ENCODE data around the gene SOCS4.

The SOCS4 gene

DNA sequence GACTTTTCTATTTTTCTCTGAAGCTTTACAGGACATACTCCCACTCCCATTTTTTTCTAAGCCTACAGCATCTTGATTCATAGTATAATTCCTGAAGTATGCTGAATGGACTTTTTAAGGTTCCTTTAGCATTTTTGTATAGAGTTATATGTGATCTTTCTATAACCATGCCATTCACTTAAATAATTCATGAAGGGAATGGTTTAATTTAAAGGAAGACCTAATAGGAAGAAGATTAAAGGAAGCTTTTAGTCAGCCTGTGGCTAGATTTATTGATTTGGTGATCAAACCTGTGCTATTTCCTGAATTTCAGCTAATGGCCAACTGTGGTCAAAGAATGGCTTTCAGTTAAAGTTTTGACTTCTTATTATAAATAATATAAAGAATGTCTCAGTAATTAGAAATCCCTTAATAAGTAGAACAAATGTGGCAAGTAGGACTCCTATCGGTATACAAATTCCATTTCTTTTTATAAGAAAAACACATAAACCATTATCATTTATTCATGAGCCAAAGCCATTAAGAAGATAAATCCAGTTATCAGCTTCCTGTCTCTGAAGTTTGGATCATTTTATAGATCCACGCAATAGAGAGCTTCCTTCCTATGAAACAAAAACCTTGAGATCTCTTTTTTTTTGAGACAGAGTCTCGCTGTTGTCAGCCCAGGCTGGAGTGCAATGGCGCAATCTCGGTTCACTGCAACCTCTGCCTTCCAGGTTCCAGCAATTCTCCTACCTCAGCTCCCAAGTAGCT is 20.4 kb downstream of the SOCS4 start:
- no peaks in the 10 kb centered on the region for H3K9me3 Mint-ChIP-seq
- H3K27ac Mint-ChIP-seq: no peak overlapping the region
- peaks cover 15% of the 10 kb centered on the region for H3K4me1 Mint-ChIP-seq
- no peak for DNase-seq
- TF ChIP-seq, protein P1, sequence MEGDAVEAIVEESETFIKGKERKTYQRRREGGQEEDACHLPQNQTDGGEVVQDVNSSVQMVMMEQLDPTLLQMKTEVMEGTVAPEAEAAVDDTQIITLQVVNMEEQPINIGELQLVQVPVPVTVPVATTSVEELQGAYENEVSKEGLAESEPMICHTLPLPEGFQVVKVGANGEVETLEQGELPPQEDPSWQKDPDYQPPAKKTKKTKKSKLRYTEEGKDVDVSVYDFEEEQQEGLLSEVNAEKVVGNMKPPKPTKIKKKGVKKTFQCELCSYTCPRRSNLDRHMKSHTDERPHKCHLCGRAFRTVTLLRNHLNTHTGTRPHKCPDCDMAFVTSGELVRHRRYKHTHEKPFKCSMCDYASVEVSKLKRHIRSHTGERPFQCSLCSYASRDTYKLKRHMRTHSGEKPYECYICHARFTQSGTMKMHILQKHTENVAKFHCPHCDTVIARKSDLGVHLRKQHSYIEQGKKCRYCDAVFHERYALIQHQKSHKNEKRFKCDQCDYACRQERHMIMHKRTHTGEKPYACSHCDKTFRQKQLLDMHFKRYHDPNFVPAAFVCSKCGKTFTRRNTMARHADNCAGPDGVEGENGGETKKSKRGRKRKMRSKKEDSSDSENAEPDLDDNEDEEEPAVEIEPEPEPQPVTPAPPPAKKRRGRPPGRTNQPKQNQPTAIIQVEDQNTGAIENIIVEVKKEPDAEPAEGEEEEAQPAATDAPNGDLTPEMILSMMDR (IDR thresholded peaks at IDR 0.05): no peak
- H3K4me3 Mint-ChIP-seq: no peak overlapping the region
- H3K27me3 Mint-ChIP-seq (ENCODE audit: low read depth, poor library complexity): no peaks in the 10 kb centered on the region
- H3K36me3 Mint-ChIP-seq (ENCODE audit: low read depth): peaks cover 15% of the 10 kb centered on the region

DNA sequence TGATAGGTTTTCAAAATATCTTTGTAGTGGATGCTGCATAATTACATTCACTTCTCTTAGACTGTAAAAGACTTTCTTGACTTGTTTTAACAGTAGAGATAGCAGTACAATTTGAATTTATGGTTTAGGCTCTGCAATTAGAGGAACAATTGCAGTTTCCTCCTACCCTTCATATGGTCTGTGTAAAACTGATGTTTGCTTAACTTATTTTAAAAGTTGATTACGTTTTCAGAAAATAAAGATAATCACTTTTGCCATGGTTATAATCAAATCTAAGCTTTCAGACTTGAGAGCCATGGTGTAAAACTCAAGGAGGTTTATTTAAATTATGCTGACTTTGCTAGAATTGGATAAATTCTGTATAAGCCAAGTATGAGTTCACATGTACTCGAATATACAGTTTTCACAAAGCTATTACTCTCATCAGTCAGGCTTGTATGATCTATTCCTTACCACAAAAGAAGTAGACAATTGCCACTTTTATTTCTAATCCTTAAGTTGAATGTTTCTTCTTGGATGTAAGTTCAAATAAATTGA is 21.9 kb downstream of the SOCS4 start:
- Mint-ChIP-seq H3K27me3 (ENCODE audit: low read depth, poor library complexity) (no peaks in the 10 kb centered on the region), H3K4me1 (peaks cover 29% of the 10 kb centered on the region), H3K27ac (no peak overlapping the region), H3K36me3 (ENCODE audit: low read depth) (peaks cover 17% of the 10 kb centered on the region), H3K9me3 (no peaks in the 10 kb centered on the region), H3K4me3 (no peak overlapping the region)
- no peak for DNase-seq
- TF ChIP-seq, protein P1 (IDR thresholded peaks at IDR 0.05): no peak

DNA sequence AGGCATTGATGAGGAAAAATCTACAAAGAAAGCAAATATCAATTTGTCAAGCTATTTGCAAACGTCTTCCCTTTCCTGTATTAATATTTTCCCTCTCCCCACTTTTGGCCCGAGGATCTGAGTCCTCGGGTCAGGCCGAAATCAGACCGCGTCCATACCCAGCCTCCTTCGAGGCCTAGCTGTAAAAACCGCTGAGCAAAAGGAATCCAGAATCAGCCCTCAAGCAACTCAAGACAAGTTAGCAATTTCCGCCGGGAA is 24.1 kb downstream of the SOCS4 start:
- DNase-seq: no peak
- Mint-ChIP-seq H3K27me3 (ENCODE audit: low read depth, poor library complexity) (no peaks in the 10 kb centered on the region), H3K9me3 (peaks cover 12% of the 10 kb centered on the region), H3K27ac (peak overlapping the region; percentile 99), H3K36me3 (ENCODE audit: low read depth) (peaks cover 36% of the 10 kb centered on the region), H3K4me1 (peaks cover 35% of the 10 kb centered on the region), H3K4me3 (peak overlapping the region; percentile 91)
- TF ChIP-seq, protein P1 (IDR thresholded peaks at IDR 0.05): no peak

GRCh38 chr14:55051423-55052268 is 24.6 kb downstream of the SOCS4 start, which contains the start of gene MAPK1IP1L:
Gene MAPK1IP1L (plus strand): TSS chr14:55051647. CDS start chr14:55061684, 10,037 bp downstream.
- H3K4me3 Mint-ChIP-seq: peak within 1 kb of the TSS; percentile 91
- H3K4me1 Mint-ChIP-seq: peaks cover 35% of the 10 kb centered on the region

GRCh38 chr14:55052269-55052930 is 25.4 kb downstream of the SOCS4 start:
- TF ChIP-seq, protein P1 (IDR thresholded peaks at IDR 0.05): no peak
- H3K27me3 Mint-ChIP-seq (ENCODE audit: low read depth, poor library complexity): no peaks in the 10 kb centered on the region
- H3K27ac Mint-ChIP-seq: peak overlapping the region; percentile 99
- peaks cover 23% of the 10 kb centered on the region for H3K9me3 Mint-ChIP-seq
- DNase-seq: no peak
- H3K4me1 Mint-ChIP-seq: peaks cover 35% of the 10 kb centered on the region
- peaks cover 49% of the 10 kb centered on the region for H3K36me3 Mint-ChIP-seq (ENCODE audit: low read depth)
- H3K4me3 Mint-ChIP-seq: peak overlapping the region; percentile 91

More at GRCh38 chr14:55051423-55052268, 24.6 kb downstream of the SOCS4 start, which contains the start of gene MAPK1IP1L:
- TF ChIP-seq, protein P1 (IDR thresholded peaks at IDR 0.05): peak; percentile 100
- Mint-ChIP-seq H3K27me3 (ENCODE audit: low read depth, poor library complexity) (no peaks in the 10 kb centered on the region), H3K36me3 (ENCODE audit: low read depth) (peaks cover 42% of the 10 kb centered on the region), H3K27ac (peak within 1 kb of the TSS; percentile 99), H3K9me3 (peaks cover 18% of the 10 kb centered on the region)
- peak; percentile 93 for DNase-seq
